Stimulated activated CD4-positive, alpha-beta T cell treated with anti-CD3 and anti-CD28 coated beads, Interleukin-2, amount 100 ng/mL, for 24 hours (primary cell): ENCODE measurements around the gene EIF3J.

Experiments
- DNase-seq, 2 donors: peaks; one replicate each; pipeline ENCODE4 v3.0.0-alpha.2; 2020

Gene EIF3J

DNA sequence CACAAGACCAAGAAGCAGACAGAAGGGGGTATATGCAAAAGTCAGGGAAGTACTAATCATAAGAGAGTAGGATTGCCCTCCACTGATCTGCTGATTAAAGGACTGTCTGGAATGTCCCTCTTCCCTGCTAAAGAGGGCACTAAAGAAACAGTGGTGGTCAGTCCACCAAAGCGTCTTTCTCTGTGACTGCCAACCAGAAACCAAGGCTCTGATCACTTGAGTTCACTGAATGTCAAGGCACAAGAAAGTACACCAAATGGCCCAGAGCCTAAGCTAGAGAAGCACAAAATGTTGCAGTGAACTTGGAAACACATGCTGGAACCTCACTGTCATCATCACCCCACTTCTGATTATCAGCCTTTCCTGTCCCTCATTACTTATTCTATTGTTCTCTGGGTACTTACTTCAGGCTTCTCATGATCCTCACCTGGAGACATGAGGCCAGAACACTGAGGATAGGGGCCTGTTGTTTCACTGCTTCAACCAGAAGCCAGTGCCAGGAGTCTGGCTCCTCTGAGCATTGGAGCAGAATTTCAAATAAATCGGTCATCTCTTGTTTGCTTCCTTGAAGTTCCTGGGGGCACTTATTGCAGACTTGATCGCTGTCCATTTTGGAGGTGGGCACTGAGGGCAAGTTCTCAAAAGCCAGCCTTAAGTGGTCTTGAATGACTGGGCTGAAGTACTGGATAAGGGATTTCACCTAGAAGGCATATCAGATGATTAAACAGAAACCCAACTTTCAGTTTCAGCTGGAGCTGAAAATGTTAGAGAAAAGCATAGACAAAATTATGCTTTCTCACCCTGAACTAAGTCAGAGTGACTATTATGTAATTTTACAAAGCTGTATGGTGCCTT lies 58.9 kb downstream of the EIF3J start:
- DNase-seq = no peak

GRCh38 chr15:44596511-44597010 lies 59.6 kb downstream of the EIF3J start:
- DNase-seq = no peak

DNA sequence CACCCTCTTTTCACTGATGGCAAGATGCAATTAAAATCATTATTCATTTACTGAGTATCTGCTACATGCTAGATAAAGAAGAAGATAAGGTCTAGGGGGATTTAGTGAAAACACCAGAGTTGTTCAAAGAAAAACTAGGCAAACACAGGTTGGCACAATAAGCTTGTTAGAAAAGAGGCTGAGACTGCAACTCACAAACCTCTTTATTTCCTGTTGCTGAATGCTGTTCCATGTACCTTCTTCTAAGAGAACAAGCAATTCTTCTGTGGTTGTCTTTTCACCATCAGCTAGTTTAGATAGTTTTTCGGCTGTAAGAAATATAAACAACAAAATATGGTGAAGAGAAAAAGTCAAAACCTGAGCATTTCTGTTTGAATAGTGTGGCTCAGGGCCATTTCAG lies 61.1 kb downstream of the EIF3J start:
- no peak for DNase-seq

- DNase-seq = no peak
Observed at GRCh38 chr15:44598892-44599291, 61.9 kb downstream of the EIF3J start.

- no peak for DNase-seq
Observed at GRCh38 chr15:44603126-44603525, 66.2 kb downstream of the EIF3J start.

GRCh38 chr15:44606740-44607139 lies 69.8 kb downstream of the EIF3J start:
- no peak for DNase-seq
